Measurements from ENCODE around the gene ATXN3L.

ATXN3L gene

DNA sequence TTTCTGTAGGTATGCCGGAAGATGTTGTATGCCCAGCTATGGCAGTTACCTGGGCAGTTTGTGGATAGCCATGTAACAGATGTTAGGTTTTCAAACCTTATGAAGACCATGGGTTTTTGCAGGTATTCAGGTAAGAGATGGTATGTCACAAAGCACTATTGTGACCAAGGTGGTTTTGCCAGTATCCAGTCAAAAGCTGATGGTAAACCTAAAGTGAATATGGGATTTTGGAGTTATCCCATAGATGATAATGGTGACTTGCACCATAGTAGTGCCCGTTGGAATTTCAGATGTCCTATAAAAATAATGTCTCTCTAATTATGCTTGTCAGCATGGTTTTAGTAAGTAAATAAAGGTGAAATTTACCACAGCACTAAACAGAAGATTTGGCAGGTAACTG, at the start of gene ATXN3L:
ATXN3L (minus strand) TSS at position 101 of the 400 bp plus-strand sequence. CDS start 119 bp downstream, outside the sequence.
- no peak for DNase-seq

DNA sequence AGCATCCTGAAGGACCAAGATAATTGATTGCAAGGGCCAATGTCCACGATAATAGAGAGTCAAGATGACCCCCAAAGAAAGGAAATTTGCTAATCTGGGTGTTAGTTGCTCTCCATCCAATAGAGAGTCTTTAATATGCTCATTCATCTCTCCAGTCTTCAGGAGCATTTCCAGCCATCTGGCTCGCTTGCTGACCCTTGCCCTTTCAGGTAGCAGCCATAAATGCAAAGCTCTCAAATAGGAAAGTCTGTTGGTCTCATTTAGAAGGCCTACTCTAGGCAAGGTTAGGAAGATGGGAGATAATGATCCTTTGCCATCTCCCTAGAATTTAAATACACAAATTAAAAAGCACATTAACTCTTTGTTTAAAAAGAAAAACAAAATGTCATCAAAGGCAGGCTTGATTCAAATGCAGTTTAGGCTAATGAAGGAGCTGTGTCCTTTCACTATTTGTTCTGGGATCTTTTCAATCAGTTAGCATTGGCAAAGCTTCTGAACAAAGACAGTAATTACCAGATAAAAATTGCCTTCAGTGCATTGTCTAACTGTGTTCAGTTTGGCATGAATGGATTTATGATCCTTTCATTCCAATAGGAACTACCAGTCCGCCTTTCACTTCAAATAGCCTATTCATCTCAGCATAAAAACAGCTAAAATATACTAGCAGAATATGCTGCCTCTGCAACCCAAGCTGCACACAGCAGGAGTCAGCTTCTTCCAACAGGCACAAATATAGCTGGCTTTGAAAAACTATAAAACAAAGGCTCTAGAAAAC, 49.6 kb upstream of the ATXN3L start:
- no peak for DNase-seq

DNA sequence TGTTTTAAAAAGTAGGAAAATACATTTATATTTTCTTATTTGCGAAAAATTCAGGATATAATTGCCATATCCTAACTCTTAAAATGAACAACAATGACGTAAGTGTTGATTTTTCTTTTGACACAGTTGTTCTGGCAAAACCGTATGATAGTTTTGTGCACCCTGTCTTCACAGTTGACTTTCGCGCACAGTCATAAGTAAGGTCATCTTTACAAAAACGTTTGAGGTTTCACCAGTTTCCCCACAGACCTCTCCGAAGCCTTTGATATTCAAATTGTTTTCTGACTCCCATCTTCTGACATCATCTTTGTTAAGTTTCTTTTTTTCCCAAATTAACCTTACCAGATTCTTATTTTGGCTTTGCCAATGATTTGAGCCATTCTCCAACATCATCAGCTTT, 48.1 kb upstream of the ATXN3L start:
- no peak for DNase-seq

DNA sequence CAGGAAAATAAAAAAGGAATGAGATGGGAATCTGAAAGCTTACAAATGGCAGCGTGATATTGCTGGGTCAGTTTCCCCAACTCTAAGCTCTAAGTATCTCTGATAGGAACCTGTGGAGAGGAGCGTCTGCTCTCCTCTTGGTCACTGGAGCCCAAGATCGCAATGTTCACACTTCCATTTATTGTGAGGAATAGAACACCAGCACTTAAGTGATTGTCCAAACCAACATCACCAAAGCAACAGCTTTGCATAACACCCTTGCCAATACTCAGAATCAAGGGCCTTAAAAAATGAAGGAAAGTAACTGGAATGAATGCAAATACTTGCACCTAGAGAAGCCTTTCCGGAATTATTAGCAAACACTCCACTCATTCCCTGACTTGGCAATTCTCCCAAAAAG, 46.8 kb upstream of the ATXN3L start:
- DNase-seq: no peak

DNA sequence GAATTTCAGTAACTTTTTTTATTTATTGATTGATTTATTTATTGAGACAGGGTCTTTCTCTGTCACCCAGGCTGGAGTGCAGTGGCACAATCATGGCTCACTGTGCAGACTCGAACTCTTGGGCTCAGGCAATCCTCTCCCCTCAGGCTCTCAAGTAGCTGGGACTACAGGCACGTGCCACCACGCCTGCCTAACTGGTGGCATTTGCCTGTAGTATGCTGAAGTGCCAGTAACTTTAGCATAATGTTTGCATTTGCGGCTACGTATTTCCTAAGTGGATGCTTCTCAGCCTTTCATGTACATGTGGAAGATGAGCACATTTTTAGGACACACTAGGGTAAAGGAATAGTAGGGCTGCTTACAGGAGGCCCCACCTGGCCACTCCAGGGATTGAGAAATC, 45.3 kb upstream of the ATXN3L start:
- DNase-seq: no peak

DNA sequence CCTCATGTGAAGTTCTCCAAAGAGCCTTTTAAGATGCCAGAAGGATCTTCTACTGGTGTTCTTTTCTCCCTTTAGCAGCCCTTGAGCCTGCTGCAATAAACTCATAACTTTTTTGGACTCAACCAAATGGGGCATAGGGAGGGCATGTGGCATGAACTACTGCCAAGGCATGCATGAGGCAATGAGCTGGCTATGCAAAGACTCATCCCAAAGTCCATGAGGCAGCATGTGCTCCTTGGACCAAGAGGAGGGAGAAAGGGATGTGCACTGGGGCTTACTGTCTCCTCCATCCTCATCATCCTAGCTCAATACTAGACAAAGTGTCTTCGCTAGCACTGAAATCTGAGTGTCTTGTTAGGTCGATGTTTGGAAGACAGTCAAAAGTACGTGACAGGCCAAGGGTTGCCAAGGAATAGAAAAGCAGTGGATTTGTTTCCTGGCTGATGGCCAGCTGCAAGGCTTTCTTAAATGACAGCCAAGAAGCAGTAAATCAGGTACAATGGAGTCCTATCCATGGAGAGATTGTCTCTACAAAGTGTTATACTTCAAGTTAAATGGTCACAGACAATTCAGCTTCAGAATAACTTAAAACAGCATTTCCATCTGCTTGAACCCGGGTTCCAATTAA, 44.5 kb upstream of the ATXN3L start:
- no peak for DNase-seq

DNA sequence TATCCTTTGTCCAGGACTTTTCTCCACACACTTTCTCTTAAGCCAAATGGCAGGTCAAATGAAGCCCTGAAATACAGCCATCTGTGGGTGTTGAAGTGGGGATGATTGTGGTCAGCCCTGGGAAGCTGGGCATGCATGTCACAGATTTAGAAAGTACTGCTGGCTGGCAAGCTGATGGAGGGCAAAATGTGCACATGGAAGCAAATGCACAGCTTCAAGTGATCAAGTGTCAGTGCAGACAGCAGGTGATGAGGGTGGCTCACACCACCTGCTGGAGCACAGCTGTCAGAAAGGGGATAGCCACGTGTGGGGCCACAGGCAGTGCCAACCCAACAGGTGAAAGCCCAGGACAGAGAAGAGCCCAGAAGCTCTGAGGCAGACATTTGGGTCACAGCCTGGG, 40.3 kb upstream of the ATXN3L start:
- DNase-seq: no peak

DNA sequence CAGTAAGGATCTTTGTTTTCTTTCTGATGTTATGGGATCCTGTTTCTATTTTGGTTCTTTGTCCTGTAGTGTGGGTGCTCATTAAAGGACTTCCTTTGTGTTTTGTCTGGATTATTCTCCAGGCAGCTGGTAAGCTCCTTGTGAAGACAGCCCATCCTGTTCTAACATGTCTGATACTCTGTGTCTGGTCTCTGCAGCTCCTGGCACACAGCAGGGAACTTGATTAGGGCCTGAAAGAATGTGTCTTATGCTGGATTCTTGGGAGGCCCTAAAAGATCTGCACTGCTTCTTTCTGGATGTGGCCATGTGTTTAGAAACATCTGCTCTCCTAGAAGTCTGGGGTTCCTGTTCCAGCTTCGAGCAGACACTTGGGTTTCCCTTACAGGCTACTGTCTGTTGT, 38.1 kb upstream of the ATXN3L start:
- no peak for DNase-seq

DNA sequence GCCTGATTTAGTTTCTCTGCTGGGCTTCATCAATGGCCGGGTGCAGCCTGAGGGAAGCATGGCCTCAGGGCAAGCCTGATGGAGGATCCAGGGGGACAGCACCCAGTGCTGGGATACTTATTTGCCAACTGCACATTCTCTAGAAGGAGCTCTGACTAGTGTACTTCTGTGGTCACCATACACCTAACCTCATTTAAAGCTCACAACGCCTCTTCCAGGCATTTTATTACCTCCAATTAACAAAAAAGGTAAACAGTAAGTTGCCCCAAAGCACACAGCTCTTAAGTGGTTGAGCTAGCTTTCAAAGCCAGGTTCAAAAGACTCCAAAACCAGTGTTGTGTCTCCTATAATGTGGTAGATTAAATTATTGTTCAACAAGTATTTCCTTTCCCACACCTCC, 26.8 kb upstream of the ATXN3L start:
- no peak for DNase-seq

DNA sequence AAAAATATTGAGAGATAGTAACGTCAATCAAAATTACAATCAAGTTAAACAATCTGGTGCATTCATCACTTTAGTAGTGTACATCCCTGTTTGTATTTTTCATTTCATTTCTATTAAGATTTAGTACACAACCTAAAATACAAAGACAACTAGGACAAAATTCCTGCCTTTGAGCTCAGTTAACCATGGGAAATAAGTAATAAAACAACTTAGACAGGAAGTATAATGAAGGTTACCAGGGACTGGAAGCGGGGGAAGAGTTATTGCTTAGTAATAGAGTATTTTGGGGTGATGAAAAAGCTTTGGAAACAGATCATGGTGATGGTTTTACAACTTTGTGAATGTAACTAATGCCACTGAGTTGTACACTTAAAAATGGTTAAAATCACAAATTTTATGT, 25.6 kb upstream of the ATXN3L start:
- DNase-seq: no peak

DNA sequence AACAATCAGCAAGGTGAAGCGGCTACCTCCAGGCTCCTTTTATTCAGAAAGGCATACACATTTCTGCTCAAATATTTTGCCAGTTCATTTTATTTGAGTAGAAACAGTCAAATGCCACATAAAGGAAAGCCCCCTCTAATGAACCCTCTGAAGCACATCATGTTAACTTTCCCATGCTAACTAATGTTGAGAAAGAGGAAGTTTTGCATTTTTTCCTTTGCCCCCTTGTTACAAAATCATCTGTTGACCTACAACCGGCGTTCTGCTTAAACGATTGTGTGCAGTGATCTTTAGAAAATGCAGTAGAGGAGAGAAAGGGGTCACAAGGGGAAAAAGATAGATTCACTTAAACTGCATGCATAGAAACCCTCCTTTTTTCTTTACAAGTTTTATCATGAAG, 25.2 kb upstream of the ATXN3L start:
- DNase-seq: no peak

DNA sequence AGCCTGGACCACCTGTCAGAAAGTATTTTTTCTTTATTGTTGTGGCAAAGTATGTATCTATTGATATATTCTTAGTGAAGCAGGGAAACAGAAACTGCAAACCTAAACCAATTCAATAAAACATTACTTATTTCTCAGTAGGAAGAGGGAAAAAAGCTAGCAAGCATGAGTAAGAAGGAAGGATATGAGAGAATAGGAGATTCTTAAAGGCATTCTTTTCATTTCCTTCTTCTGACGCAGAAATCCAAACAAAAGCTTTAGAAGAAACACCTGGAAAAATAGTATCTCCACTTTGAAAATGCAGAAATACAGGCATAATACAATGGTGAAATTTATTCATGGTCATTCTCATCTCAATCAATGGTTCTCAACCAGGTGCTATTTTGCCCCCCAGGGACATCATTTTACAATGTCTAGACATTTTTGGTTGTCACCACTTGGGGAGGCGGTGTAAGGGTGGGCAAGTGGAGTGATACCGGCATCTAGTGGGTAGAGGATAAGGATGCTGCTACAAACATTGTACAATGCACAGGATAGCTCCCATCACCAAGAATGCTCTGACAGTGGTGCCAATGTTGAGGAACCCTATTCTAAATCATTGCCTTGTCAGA, 21.7 kb upstream of the ATXN3L start:
- no peak for DNase-seq

DNA sequence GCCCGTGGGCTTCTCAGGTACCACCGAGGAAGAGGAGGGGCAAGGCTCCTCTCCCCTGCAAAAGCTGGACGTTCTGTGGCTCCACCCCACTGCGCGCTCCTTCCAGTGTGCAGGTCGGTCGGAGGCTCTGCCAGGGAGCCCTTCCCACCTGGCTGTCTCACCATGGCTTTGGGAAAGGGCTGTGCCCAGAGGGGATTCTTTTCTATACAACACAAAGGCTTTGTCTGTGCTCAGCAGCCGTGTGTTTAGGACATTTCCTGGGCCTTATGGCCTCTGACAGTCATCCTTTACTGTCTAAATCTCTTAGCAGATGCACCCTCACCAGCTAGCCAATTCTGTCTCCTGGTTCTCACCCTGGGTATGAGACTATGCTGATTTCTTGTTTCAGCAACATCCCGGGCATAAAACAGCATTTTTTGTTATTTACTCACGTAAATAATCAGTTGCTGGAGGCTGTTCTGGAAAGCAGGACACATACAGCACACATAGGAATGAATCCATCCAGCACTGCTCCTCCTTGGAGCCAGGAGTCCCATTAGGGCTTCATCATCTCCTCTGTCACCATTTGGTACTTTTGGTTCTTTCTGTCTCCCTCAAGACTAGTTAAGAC, 20.4 kb upstream of the ATXN3L start:
- no peak for DNase-seq

DNA sequence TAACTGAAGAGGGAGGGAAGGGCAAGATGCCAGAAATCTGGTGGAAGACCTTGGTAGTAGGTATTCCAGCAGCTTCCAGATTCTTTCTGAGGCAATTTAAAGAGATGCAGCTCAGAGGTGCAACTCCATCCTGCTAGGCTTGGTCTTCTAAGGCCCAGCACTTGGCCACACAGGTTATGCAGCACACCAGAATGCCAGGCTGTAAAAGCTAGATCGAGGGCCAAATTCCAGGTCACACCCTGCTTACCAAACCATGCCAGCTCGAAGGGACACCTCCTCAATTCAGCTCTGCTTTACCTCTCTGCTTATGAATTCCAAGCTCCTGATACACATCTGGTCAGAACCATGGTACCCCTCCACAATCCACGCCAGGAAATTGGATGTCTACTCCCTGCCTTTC, 19.8 kb upstream of the ATXN3L start:
- no peak for DNase-seq

DNA sequence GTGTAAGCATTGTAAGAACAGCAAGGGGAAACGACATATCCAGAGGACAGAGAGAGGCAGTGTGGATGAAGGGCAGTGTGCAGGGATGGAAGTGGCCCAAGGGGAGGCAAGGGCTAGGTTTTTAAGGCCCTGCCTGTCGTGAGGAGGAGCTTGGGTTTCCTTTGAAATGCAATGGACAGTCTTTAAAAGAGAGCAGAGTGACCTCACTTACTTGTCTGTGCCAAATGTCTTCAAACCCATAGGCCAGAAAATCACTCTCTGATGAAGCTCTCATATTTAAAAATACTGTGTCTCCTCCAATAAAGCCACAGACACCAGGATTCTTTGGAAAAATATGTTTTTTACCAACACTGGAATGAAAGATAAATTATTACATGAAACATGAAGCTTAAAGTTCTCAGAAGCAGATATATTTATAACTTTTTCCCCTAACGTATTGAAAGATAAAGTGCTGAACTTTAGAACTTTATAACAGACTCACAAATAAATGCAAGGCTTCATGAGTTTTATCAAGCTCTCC, 19.2 kb upstream of the ATXN3L start:
- DNase-seq: no peak

DNA sequence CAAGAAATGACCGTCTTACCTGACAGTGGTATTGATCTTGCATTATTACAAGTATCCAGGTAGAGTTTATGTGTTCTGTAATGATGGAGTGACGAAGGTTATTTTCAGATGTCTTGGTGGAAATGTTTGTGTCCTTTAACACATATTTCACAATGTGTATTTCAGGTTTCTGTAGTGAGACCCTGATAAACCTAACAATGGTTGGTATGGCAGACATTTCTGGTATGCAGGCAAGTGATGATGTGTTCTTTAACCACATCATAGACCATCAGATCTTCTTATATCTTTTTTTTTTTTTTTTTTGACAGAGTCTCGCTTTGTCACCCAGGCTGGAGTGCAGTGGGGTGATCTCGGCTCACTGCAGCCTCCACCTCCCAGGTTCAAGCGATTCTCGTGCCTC, 14.6 kb upstream of the ATXN3L start:
- DNase-seq: no peak

DNA sequence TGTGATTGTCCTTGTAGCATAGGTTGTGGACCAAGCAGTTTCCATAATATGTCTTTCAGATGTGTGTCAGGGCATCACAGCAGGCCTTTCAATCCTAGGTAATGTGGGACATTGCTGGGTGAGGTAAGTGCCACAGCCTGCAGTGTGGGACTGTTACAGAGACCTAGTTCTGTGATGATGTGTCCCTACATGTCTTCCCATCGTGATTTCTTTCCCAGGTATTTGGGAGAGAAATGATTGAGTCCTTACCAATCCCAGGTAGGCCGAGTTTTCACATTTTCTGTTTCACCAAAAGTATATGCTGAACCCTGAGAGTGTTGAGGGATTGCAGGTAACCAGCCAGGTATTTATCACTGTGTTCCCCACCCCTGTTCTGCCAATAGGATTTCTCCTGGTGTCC, 10.6 kb upstream of the ATXN3L start:
- DNase-seq: no peak

DNA sequence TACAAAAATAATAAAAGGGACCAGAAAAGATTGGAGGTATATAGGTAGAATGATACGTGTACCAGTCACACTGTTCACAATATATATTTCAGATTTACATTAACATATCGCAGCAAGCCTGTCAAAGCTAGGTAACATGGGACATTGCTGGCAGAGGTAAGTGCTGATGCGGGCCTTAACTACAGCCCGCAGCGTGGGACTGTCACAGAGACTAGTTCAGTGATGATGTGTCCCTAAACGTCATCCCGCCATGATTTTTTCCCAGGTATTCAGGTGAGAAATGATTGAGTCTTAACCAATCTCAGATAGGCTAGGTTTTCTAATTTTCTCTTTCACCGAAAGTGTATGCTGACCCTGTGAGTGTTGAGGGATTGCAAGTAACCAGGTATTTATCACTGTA, 7.8 kb upstream of the ATXN3L start:
- no peak for DNase-seq

DNA sequence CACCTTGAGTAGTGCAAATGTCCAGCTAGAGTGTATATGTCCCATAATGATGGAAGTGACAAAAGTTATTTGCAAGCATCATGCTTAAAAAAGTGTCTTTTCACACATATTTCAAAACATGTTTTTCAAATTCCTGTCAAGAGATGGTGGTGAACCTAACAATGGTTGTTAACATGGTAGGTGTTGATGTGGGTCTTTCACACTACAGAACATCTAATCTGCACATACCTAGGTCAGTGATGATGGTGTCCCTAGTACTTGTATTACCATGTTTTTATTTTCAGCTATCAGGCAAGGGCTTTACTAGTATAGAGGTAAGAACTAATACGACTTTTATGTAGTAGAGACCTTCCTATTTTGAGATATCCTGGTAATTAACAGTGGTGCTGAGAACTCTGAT, 3.4 kb upstream of the ATXN3L start:
- no peak for DNase-seq

DNA sequence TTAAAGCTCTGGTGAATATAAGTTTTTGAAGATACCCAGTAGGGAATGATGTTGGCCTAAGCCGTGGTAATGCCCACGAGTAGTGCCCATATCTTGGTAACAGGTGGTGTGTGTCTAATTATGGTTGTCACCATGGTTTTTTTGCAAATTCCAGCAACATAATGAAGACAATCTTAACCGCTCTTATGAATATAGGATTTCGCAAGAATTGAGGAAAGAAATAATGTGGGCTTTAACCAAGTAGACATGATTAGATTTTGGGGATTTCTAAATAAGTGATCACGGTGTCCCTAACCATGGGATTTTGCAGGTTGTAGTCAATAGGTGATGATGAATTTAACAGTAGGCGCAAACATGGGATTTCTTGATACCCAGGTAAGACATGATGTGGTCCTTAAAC, 2.5 kb downstream of the ATXN3L start:
- no peak for DNase-seq

DNA sequence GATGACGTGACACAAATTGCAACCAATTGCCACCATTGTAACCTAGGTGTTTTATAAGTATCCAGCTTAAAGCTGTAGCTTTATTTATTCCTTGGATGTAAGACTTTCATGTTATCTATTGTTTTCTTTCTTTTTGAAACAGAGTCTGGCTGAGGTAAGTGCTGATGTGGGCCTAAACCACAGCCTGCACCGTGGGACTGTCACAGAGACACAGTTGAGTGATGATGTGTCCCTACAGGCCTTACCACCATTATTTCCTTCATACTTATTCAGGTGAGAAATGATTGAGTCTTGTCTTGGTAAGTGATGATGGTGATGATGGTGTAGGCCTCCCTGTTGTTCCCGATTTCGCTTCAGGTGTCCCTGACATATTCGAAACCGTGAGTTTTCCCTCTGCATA, 8.3 kb downstream of the ATXN3L start:
- no peak for DNase-seq

DNA sequence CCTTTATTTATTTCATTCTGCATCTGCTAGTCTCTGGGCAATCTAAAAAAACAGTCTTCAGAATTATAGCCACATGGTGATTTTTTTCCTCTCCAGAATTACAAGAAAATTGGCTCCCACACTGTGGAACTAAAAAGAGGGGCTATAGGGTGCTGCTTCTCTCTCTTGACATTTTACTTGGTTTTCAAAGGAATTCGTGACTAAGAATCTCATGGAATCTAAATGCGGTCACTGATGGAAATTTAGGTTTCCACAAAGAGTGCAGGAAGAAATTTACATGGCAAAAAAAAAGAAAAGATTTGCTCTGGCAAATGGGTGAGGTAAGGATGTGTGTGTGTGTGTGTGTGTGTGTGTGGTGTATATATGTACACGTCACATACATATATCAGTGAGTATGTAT, 10.2 kb downstream of the ATXN3L start:
- DNase-seq: no peak

DNA sequence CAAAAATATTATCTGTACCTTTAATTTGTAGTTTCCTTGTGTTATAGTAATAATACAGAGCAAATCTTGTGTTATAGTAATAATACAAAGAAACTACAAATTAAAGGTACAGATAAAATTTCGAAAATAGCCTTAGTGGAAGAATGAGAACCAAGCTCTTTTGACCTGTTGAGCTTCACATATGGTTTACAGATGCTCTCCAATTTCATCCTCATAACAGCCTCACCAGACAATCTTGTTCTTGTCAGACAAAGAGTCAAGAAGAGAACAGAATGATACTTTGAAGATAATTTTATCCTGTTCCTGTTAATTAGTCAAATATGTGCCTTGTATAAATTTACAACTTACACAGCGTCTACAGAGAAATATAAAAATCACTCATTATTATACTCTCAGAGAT, 12.8 kb downstream of the ATXN3L start:
- DNase-seq: no peak

DNA sequence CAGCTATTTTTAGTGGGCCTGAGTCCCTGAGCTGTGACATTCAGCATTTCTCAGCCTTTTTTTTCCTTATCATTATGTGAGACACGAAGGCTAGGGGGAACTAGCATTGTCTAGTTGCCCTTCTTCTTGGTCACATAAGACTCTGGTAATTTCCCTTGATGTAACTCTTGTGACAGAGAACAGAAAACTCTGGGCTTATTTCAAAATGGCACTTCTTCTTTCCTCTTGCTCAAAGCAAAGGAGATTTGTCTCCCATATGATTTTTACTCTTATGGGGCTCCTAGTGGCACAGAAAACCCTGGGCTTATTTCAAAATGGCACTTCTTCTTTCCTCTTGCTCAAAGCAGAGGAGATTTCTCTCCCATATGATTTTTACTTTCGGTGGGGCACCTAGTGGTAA, 14.7 kb downstream of the ATXN3L start:
- DNase-seq: no peak
